Ovary (tissue), 9 donors: ENCODE data around the gene ETNK1. TPM values are rescaled to one million over a fixed set of nuclear protein-coding genes. Genes with fewer than 3 reads are reported as not detected.

Source experiments
- DNase-seq, 5 donors: peaks; one replicate each; pipeline ENCODE4 v3.0.0-alpha.2; 2019 to 2020
- H3K27ac ChIP-seq, 2 donors: fragments of 200-600 bp; one replicate each; pipeline versions ENCODE4 v1.5.1 to v1.8.0; 2019 to 2022
- H3K27me3 ChIP-seq: fragments of 200-600 bp; one replicate; pipeline ENCODE4 v1.8.0; 2022
- H3K36me3 ChIP-seq: fragments of 200-600 bp; sonication (generic); one replicate; pipeline ENCODE4 v1.5.1; 2019
- H3K4me1 ChIP-seq: one replicate; pipeline ENCODE4 v1.8.1; 2013; ENCODE audit warnings: mild to moderate bottlenecking, moderate library complexity; ENCODE audit not compliant: insufficient read depth
- H3K4me3 ChIP-seq: fragments of 200-600 bp; sonication (generic); one replicate; pipeline ENCODE4 v1.5.1; 2017
- H3K9me3 ChIP-seq, 2 donors: fragments of 200-600 bp in 1 of 2; sonication (generic) in 1 of 2; one replicate each; pipeline versions ENCODE4 v1.5.1 to v1.8.1; 2013 to 2019; ENCODE audit warnings: mild to moderate bottlenecking in 1 of 2, moderate library complexity in 1 of 2
- CTCF ChIP-seq, 3 donors: fragments of 450-650 bp in 2 of 3; fragments of 200-600 bp in 1 of 3; IDR thresholded peaks; one replicate each; pipeline versions ENCODE4 v1.5.1 to v1.8.0; 2016 to 2022; ENCODE audit warnings: antibody characterized with exemption in 3 of 3, mild to moderate bottlenecking in 1 of 3
- EP300 ChIP-seq: sonication (generic); formaldehyde crosslinking; IDR thresholded peaks from one replicate; pipeline ENCODE4 v1.6.1; 2017; ENCODE audit warnings: antibody characterized with exemption
- POLR2A ChIP-seq: fragments of 450-650 bp; IDR thresholded peaks from one replicate; pipeline ENCODE4 v1.6.1; 2017; ENCODE audit warnings: antibody characterized with exemption, mild to moderate bottlenecking, moderate library complexity
- WGBS, 3 donors: extraction: QIAGEN DNeasy Blood & Tissue Kit in 1 of 3; methylation state at CpG; one replicate each; pipeline versions ENCODE4 v1.1.5 to v1.1.7; 2013 to 2017; 5-methylcytosine and 5-hydroxymethylcytosine counted together
- intact Hi-C, 4 donors: fragments of 100-400 bp; cut with DNase I; formaldehyde crosslinking; loops; one replicate each; pipeline versions ENCODE4 v1.11.0 to v1.15.1; 2022 to 2023
- polyA plus RNA-seq, 2 donors: library from polyadenylated mRNA; stranded (reverse); fragments of 200-250 nt in 1 of 2; fragments of 350-450 nt in 1 of 2; fragmentation: Illumina TruSeq in 1 of 2; extraction: RNeasy Lipid Tissue Mini Kit (QIAGEN cat#74804) in 1 of 2; gene quantifications; one replicate each; pipeline ENCODE4 v1.2.3, GENCODE V29; 2013 to 2014
- total RNA-seq, 7 donors: library from RNA; depleted of rRNA in 2 of 7; stranded (reverse); fragments of >200 nt in 2 of 7; fragmentation: NEBNext Ultra II Directional in 3 of 7; extraction: Animal tissue kit (Norgen Biotek cat#: 25700) in 3 of 7; gene quantifications; one replicate each; pipeline versions ENCODE4 v1.1.0 to v1.2.4, GENCODE V29; 2016 to 2023
- donor health status: DM: no; HTN: no; CAD: no; lungs with moderate emphysema.
- donor health status: DM: no; HTN: no; CAD: no.
- donor health status: Bipolar disorder and iron deficiency.
- donor health status: DM: yes; HTN: yes; CAD: no.
- donor health status: DM: no; HTN: no; CAD: no.
- donor health status: DM: yes; HTN: yes; CAD: no.

ETNK1 gene
- total and polyA plus RNA-seq, 9 donors, result 11.9 to 50.6 (median 41.4) TPM

- WGBS, 3 donors, result 45 to 55% (median 46%) methylated on average over 3 of the region's 3 CpGs
- peaks cover 6% of the 10 kb centered on the region for H3K4me1 ChIP-seq
- intact Hi-C loops, result loop anchor here in 1 of 4 donors (10.0 kb wide), 1 partner anchor 87 kb away; the partner anchor contains the start of gene C2CD5
- no peak for DNase-seq
- no peak overlapping the region for H3K27ac ChIP-seq
- no peak overlapping the region for H3K4me3 ChIP-seq
- TF ChIP-seq EP300 (no peak), POLR2A (no peak), CTCF (IDR thresholded peaks at IDR 0.05) (peak in 1 of 3 donors; percentile 24)
- no peaks in the 10 kb centered on the region for H3K27me3 ChIP-seq
- no peaks in the 10 kb centered on the region for H3K9me3 ChIP-seq
- no peaks in the 10 kb centered on the region for H3K36me3 ChIP-seq
Observed at GRCh38 chr12:22631863-22632463, 7.0 kb downstream of the ETNK1 start.

- H3K4me1 ChIP-seq, result peaks cover 7% of the 10 kb centered on the region
Observed at GRCh38 chr12:22634883-22635282, 9.9 kb downstream of the ETNK1 start.

GRCh38 chr12:22635812-22636211 is 10.8 kb downstream of the ETNK1 start:
- intact Hi-C loops, result loop anchor here in 1 of 4 donors (10.0 kb wide), 1 partner anchor 91 kb away; the partner anchor contains the start of gene C2CD5
- H3K36me3 ChIP-seq, result no peaks in the 10 kb centered on the region

More at GRCh38 chr12:22634883-22635282, 9.9 kb downstream of the ETNK1 start:
- H3K27ac ChIP-seq, result no peak overlapping the region
- 91 to 95% (median 91%) methylated on average over 3 of the region's 3 CpGs for WGBS, 3 donors
- H3K36me3 ChIP-seq, result no peaks in the 10 kb centered on the region
- no peak overlapping the region for H3K4me3 ChIP-seq
- no peak for TF ChIP-seq EP300
- TF ChIP-seq CTCF (IDR thresholded peaks at IDR 0.05), result no peak
- no peak for TF ChIP-seq POLR2A
- intact Hi-C loops, result loop anchor here in 1 of 4 donors (10.0 kb wide), 1 partner anchor 90 kb away; the partner anchor contains the start of gene C2CD5
- DNase-seq, result no peak
- no peaks in the 10 kb centered on the region for H3K27me3 ChIP-seq
- H3K9me3 ChIP-seq, result no peaks in the 10 kb centered on the region

GRCh38 chr12:22640851-22641250 is 15.9 kb downstream of the ETNK1 start:
- Histone ChIP-seq H3K27me3 (no peaks in the 10 kb centered on the region), H3K27ac (peak overlapping the region in 1 of 2 donors; percentile 49), H3K4me1 (peaks cover 6% of the 10 kb centered on the region), H3K9me3 (no peaks in the 10 kb centered on the region), H3K36me3 (no peaks in the 10 kb centered on the region), H3K4me3 (no peak overlapping the region)
- TF ChIP-seq EP300 (no peak), POLR2A (no peak), CTCF (IDR thresholded peaks at IDR 0.05) (no peak)
- no peak for DNase-seq
- 82 to 92% (median 89%) methylated on average over 2 of the region's 2 CpGs for WGBS, 3 donors
- intact Hi-C loops, result no loop called here

More at GRCh38 chr12:22635812-22636211, 10.8 kb downstream of the ETNK1 start:
- Histone ChIP-seq H3K4me3 (no peak overlapping the region), H3K27me3 (no peaks in the 10 kb centered on the region), H3K27ac (no peak overlapping the region), H3K4me1 (peaks cover 7% of the 10 kb centered on the region), H3K9me3 (no peaks in the 10 kb centered on the region)
- WGBS, 3 donors, result 22 to 29% (median 23%) methylated on average over 1 of the region's 1 CpG
- DNase-seq, result no peak
- no peak for TF ChIP-seq POLR2A
- TF ChIP-seq CTCF (IDR thresholded peaks at IDR 0.05), result no peak
- TF ChIP-seq EP300, result no peak
